Sigmoid colon (tissue), 4 donors: ENCODE measurements around the gene C6orf120.
A peak's percentile ranks its signal among the peaks of the same experiment; 100 is the strongest.
"Not testable (repeated sequence)": the region's sequence is repeated elsewhere in the genome, so short reads cannot be mapped to it uniquely, and the experiment has no call there.

ENCODE experiments used
- CTCF ChIP-seq, 4 experiments: fragments of 450-650 bp in 3 of 4; fragments of 200-600 bp in 1 of 4; IDR thresholded peaks; one replicate each; pipeline ENCODE4 v1.5.1; 2016 to 2019; ENCODE audit warnings: antibody characterized with exemption in 4 of 4, mild to moderate bottlenecking in 3 of 4, moderate library complexity in 2 of 4
- POLR2A ChIP-seq, 2 donors: fragments of 450-650 bp; IDR thresholded peaks; one replicate each; pipeline ENCODE4 v1.6.1; 2016; ENCODE audit warnings: antibody characterized with exemption in 2 of 2, mild to moderate bottlenecking in 2 of 2, moderate library complexity in 2 of 2
- POLR2AphosphoS5 ChIP-seq, 4 donors: sonication (generic); formaldehyde crosslinking; IDR thresholded peaks; one replicate each; pipeline ENCODE4 v1.6.1; 2017; ENCODE audit warnings: antibody characterized with exemption in 4 of 4

DNA sequence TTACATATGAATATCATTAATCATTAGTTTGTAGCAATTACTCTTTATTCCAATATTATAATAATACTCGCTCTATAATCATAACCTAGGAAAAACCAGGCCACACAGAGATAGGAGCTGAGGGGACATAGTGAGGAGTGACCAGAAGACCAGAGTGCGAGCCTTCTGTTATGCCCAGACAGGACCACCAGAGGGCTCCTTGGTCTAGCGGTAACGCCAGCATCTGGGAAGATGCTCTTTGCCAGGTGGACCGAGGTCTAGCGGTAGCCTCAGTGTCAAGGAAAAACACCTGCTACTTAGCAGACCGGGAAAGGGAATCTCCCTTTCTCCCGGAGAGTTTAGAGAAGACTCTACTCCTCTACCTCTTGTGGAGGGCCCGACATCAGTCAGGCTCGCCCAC is 4.8 kb upstream of the C6orf120 start:
- TF ChIP-seq CTCF (IDR thresholded peaks at IDR 0.05), result peak in 3 of 4 experiments; percentile 8 to 43 (median 8)
- TF ChIP-seq POLR2A, POLR2AphosphoS5 (IDR thresholded peaks at IDR 0.05): not testable (repeated sequence)
